K562 (cell line): ENCODE measurements around the gene FH. TPM values are rescaled to one million over a fixed set of nuclear protein-coding genes. Genes with fewer than 3 reads are reported as not detected.

ENCODE experiments used
- ATAC-seq: fragments of 200-7000 bp; cut with Tn5 transposase; 3 replicates; pipeline ENCODE4 v1.9.1; 2020; ENCODE audit warnings: moderate library complexity
- BruUV-seq: library from RNA; stranded (reverse); fragments of 400-500 nt; replicated peaks from 2 replicates; lab custom pipeline; 2021; lab: Mats Ljungman, UMichigan
- CTCF ChIA-PET: fragments of 300-600 bp; formaldehyde crosslinking; extraction: SDS; loops from one replicate; lab custom pipeline; 2021; ENCODE audit warnings: low intra/inter-chr PET ratio; lab: Yijun Ruan, JAX
- POLR2A ChIA-PET: fragments of 300-600, 350-650 bp; sonication (Branson Sonifier 250); formaldehyde crosslinking; extraction: SDS; loops from one replicate; lab custom pipeline; 2021; ENCODE audit warnings: antibody characterized with exemption, inconsistent platforms; lab: Yijun Ruan, JAX
- DNase-seq, 4 experiments: peaks; one replicate each; pipeline versions ENCODE4 v3.0.0 to v3.0.0-alpha.2; 2011 to 2018; ENCODE audit warnings: low spot score in 3 of 4, mixed read lengths in 3 of 4; ENCODE audit errors: extremely low read depth in 1 of 4
- FAIRE-seq: peaks from 2 replicates; lab custom pipeline; 2011; peaks lifted over from hg19 to GRCh38; lab: Jason Lieb, UNC
- H2AFZ ChIP-seq: 2 replicates; pipeline ENCODE4 v1.6.0; 2011; ENCODE audit warnings: low read depth, low read length, control low read depth, inconsistent platforms
- H3K27ac ChIP-seq: fragments of 200-600 bp; 3 replicates; pipeline ENCODE4 v1.8.0; 2011; ENCODE audit warnings: low read depth, mild to moderate bottlenecking, control low read depth, inconsistent platforms, low read length, moderate library complexity, mixed read lengths; ENCODE audit errors: extremely low read depth
- H3K27me3 ChIP-seq, 2 experiments: fragments of 300-600 bp in 1 of 2; 2 replicates in 1 of 2; 3 replicates in 1 of 2; pipeline versions ENCODE4 v1.6.0 to v1.8.0; 2011; ENCODE audit warnings: inconsistent platforms in 2 of 2, low read length in 2 of 2, mild to moderate bottlenecking in 1 of 2, mixed read lengths in 1 of 2, moderate library complexity in 1 of 2; ENCODE audit not compliant: control insufficient read depth in 2 of 2, insufficient read depth in 2 of 2
- H3K36me3 ChIP-seq: fragments of 300-600 bp; 3 replicates; pipeline ENCODE4 v1.8.0; 2011; ENCODE audit warnings: mild to moderate bottlenecking, low read length, inconsistent platforms; ENCODE audit not compliant: control insufficient read depth, insufficient read depth
- H3K4me1 ChIP-seq, 2 experiments: fragments of 200-600 bp in 1 of 2; replicated peaks in 1 of 2; 2 replicates in 1 of 2; 3 replicates in 1 of 2; pipeline versions ENCODE4 v1.5.1 to v1.8.0; 2011; ENCODE audit warnings: inconsistent platforms in 2 of 2, low read length in 2 of 2, mild to moderate bottlenecking in 1 of 2, mixed read lengths in 1 of 2, moderate library complexity in 1 of 2; ENCODE audit not compliant: control insufficient read depth in 2 of 2, insufficient read depth in 2 of 2
- H3K4me2 ChIP-seq: 2 replicates; pipeline ENCODE4 v1.6.1; 2011; ENCODE audit warnings: low read length, control low read depth, inconsistent platforms, mixed read lengths; ENCODE audit not compliant: insufficient read depth
- H3K4me3 ChIP-seq: fragments of 200-600 bp; sonication (generic), shearing (Covaris generic); 2 replicates; pipeline ENCODE4 v1.5.1; 2016; ENCODE audit warnings: control low read depth, inconsistent platforms
- H3K79me2 ChIP-seq: fragments of 200-600 bp; 3 replicates; pipeline ENCODE4 v1.8.0; 2011; ENCODE audit warnings: low read length, inconsistent platforms; ENCODE audit not compliant: control insufficient read depth, insufficient read depth
- H3K9ac ChIP-seq, 2 experiments: 2 replicates each; pipeline versions ENCODE4 v1.6.0 to v1.6.1; 2011; ENCODE audit warnings: low read depth in 2 of 2, low read length in 2 of 2, control low read depth in 1 of 2, inconsistent platforms in 1 of 2, mild to moderate bottlenecking in 1 of 2, mixed read lengths in 1 of 2; ENCODE audit not compliant: insufficient read depth in 1 of 2
- H3K9me1 ChIP-seq: one replicate; pipeline ENCODE4 v1.6.0; 2011; ENCODE audit warnings: inconsistent platforms, mild to moderate bottlenecking, low read length, moderate library complexity; ENCODE audit not compliant: control insufficient read depth, insufficient read depth
- H3K9me3 ChIP-seq: replicated peaks from 2 replicates; pipeline ENCODE4 v1.5.1; 2011; ENCODE audit warnings: low read depth, low read length, inconsistent platforms; ENCODE audit not compliant: control insufficient read depth, insufficient read depth
- H4K20me1 ChIP-seq: replicated peaks from 2 replicates; pipeline ENCODE4 v1.6.1; 2011; ENCODE audit warnings: low read length, inconsistent platforms, mixed read lengths; ENCODE audit not compliant: control insufficient read depth, insufficient read depth
- BRCA1 ChIP-seq, 2 experiments: fragments of 450-650 bp in 1 of 2; sonication (generic) in 1 of 2; formaldehyde crosslinking in 1 of 2; IDR thresholded peaks; 2 replicates each; pipeline versions ENCODE4 v1.5.0 to v1.6.1; 2017 to 2020; ENCODE audit warnings: mild to moderate bottlenecking in 1 of 2, missing genetic modification reagents in 1 of 2
- CTCF ChIP-seq, 3 experiments: IDR thresholded peaks in 2 of 3; conservative IDR thresholded peaks in 1 of 3; 2 replicates each; pipeline ENCODE4 v1.5.1; 2011 to 2012; ENCODE audit warnings: low read length in 3 of 3, mild to moderate bottlenecking in 3 of 3, control low read depth in 2 of 3, improper control_type of control experiment in 1 of 3, inconsistent platforms in 1 of 3, low read depth in 1 of 3, mixed read lengths in 1 of 3, moderate library complexity in 1 of 3; ENCODE audit not compliant: insufficient read depth in 2 of 3
- NCOA2 ChIP-seq, 2 experiments: fragments of 450-650 bp; IDR thresholded peaks; 2 replicates each; pipeline ENCODE4 v1.6.1; 2018; ENCODE audit warnings: mild to moderate bottlenecking in 2 of 2, moderate library complexity in 1 of 2; ENCODE audit not compliant: partially characterized antibody in 2 of 2
- ZNF57 ChIP-seq: fragments of 450-650 bp; formaldehyde crosslinking; IDR thresholded peaks from 2 replicates; pipeline ENCODE4 v1.4.0; 2020; ENCODE audit warnings: mild to moderate bottlenecking, moderate library complexity
- ZNF586 ChIP-seq: fragments of 450-650 bp; formaldehyde crosslinking; conservative IDR thresholded peaks from 2 replicates; pipeline ENCODE4 v1.4.0; 2020; ENCODE audit warnings: mild to moderate bottlenecking, moderate library complexity
- WGBS: fragments of 100-300 bp; shearing (Covaris generic); methylation state at CpG from one replicate; pipeline ENCODE4 v1.1.6; 2016; ENCODE audit warnings: low coverage, mixed read lengths; ENCODE audit not compliant: insufficient coverage; ENCODE audit errors: missing lambda C conversion rate; 5-methylcytosine and 5-hydroxymethylcytosine counted together
- in situ Hi-C: fragments of 300-500 bp; cut with MboI; formaldehyde crosslinking; loops from 4 replicates; pipeline ENCODE4 v1.15.0; 2018; ENCODE audit warnings: inconsistent platforms, mixed read lengths
- intact Hi-C: fragments of 100-400 bp; cut with micrococcal nuclease; formaldehyde crosslinking; loops from 2 replicates; pipeline ENCODE4 v1.14.2; 2022
- polyA plus RNA-seq, 8 experiments: library from polyadenylated mRNA; depleted of rRNA in 4 of 8; stranded (reverse) in 5 of 8; unstranded in 3 of 8; fragments of >200 nt; fragmentation: Nextera tagmentation in 2 of 8; fragmentation: Illumina TruSeq in 1 of 8; extraction: Ambion mirVana in 2 of 8; extraction: Trizol in 1 of 8; gene quantifications; 2 replicates each; pipeline versions ENCODE4 v1.2.1 to v1.2.3, GENCODE V29; 2011 to 2014; ENCODE audit warnings: inconsistent platforms in 1 of 8, missing spikeins in 1 of 8
- total RNA-seq, 7 experiments: library from RNA; depleted of rRNA in 6 of 7; stranded (reverse); fragments of >200 nt in 6 of 7; fragmentation: Illumina TruSeq in 2 of 7; extraction: Trizol in 2 of 7; gene quantifications; 2 replicates each; pipeline versions ENCODE4 v1.2.1 to v1.2.3, GENCODE V29; 2011 to 2021; ENCODE audit warnings: low replicate concordance in 1 of 7

Gene FH
- total and polyA plus RNA-seq, 9 of the 15 experiments (the other 6 are each of a cell fraction or from before 2014, with no cell fraction given), result 117 to 240 (median 211) TPM

DNA sequence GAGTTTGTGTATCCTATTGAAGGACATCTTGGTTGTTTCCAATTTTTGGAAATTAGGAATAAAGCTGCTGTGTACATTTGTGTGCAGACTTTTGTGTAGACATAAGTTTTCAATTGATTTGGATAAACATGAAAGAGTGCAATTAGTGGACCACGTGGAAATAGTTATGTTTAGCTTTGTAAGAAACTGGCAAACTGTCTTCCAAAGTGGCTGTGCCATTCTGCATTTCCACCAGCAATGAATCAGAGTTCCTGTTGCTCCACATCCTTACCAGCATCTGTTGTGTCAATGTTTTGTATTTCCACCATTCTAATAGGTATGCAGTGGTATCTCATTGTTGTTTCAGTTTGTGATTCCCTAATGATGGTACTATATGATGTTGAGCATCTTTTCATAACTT is 46.5 kb downstream of the FH start:
- in situ Hi-C loops, result no loop called here
- FAIRE-seq, result no peak

More for the DNA sequence above, 46.5 kb downstream of the FH start:
- H3K36me3 ChIP-seq, result no peaks in the 10 kb centered on the region
- no peak for DNase-seq
- 0% methylated on average over 1 of the region's 1 CpG for WGBS
- H3K4me3 ChIP-seq, result no peak overlapping the region
- TF ChIP-seq ZNF57 (CRISPR knock-in tag) (no peak), CTCF (IDR thresholded peaks at IDR 0.05 in 2 of 3, conservative IDR thresholded peaks at IDR 0.05 in 1 of 3; ENCODE audit: insufficient read depth in 2 of 3, low read depth in 1 of 3, low read length in 3 of 3) (no peak), ZNF586 (CRISPR knock-in tag) (no peak), BRCA1 (IDR thresholded peaks at IDR 0.05) (no peak), BRCA1 (CRISPR knock-in tag; IDR thresholded peaks at IDR 0.05) (no peak), NCOA2 (IDR thresholded peaks at IDR 0.05; ENCODE audit: partially characterized antibody in 2 of 2) (no peak)
- TF ChIP-seq, all 486 proteins: peak for 0
- intact Hi-C loops, result no loop called here
- H3K9ac ChIP-seq, result no peak overlapping the region
- POLR2A ChIA-PET, result no interaction called here
- H3K27ac ChIP-seq, result no peak overlapping the region
- no peaks in the 10 kb centered on the region for H3K9me3 ChIP-seq
- H4K20me1 ChIP-seq, result no peaks in the 10 kb centered on the region
- ATAC-seq, result no peak
- no peaks in the 10 kb centered on the region for H3K27me3 ChIP-seq
- no peaks in the 10 kb centered on the region for H3K4me1 ChIP-seq
- H3K4me2 ChIP-seq, result no peak overlapping the region
- BruUV-seq, result no TSS peak
- H3K9me1 ChIP-seq, result no peaks in the 10 kb centered on the region
- H3K79me2 ChIP-seq, result no peaks in the 10 kb centered on the region
- CTCF ChIA-PET, result no interaction called here
- H2AFZ ChIP-seq, result no peak overlapping the region
